Hematopoietic multipotent progenitor cell treated with erythropoietin and hydrocortisone succinate and interleukin-3 and kit ligand, for 6 days (in vitro differentiated cells): ENCODE data around the gene CDH19.
A peak's percentile ranks its signal among the peaks of the same experiment; 100 is the strongest.
"Not testable (repeated sequence)": the region's sequence is repeated elsewhere in the genome, so short reads cannot be mapped to it uniquely, and the experiment has no call there.

ENCODE experiments used
- DNase-seq: peaks from one replicate; pipeline ENCODE4 v3.0.0-alpha.2; 2015

The CDH19 gene

GRCh38 chr18:66560094-66560493, 43.8 kb downstream of the CDH19 start:
- peak; percentile 55 for DNase-seq

GRCh38 chr18:66558773-66559172, 45.1 kb downstream of the CDH19 start:
- DNase-seq = no peak

- DNase-seq = no peak
Measured at GRCh38 chr18:66557091-66557490, 46.8 kb downstream of the CDH19 start.

- DNase-seq = no peak
Measured at GRCh38 chr18:66555585-66555984, 48.3 kb downstream of the CDH19 start.

- no peak for DNase-seq
Measured at GRCh38 chr18:66553824-66554223, 50.1 kb downstream of the CDH19 start.

DNA sequence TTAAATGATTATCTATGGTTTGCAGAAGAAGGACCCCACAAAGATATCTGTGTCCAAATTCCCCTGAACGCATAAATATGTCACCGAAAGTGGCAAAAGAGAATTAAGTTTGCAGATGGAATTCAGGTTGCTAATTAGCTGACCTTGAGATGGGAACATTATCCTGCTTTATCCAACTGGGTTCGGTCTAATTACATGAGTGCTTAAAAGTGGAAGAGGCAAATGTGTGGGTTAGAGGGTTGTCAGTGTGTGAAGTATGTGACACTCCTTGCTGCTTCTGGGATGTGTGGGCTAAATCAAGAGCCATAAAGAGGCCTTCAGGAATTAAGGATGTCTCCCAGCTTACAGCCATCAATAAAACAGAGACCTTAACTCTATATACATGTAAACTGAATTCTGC, 53.5 kb downstream of the CDH19 start:
- DNase-seq = no peak

- DNase-seq = peak; percentile 7
Measured at GRCh38 chr18:66548747-66549146, 55.1 kb downstream of the CDH19 start.

DNA sequence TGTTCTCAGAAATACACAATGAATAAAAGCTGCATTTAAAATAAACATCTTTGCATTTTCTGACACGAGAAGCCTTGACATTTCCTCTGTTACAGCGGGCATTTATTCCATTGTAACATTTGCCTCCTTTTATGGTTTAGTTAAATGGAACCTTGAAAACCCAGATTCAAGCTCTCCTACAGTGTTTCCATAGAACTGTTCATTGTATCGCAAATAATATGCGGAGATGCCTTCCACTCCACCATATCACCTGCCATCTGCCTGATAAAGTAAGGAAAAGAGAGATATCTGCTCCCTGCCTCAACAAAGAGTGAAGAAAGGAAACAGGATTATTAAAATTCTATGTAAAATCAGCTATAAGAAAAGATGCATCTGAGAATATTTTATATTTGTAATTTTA, 69.8 kb downstream of the CDH19 start:
- no peak for DNase-seq

- DNase-seq = no peak
Measured at GRCh38 chr18:66533693-66534092, 70.2 kb downstream of the CDH19 start.

- no peak for DNase-seq
Measured at GRCh38 chr18:66523219-66523991, 80.5 kb downstream of the CDH19 start.

- DNase-seq = no peak
Measured at GRCh38 chr18:66513996-66514395, 89.9 kb downstream of the CDH19 start.

- no peak for DNase-seq
Measured at GRCh38 chr18:66511792-66512191, 92.1 kb downstream of the CDH19 start.

DNA sequence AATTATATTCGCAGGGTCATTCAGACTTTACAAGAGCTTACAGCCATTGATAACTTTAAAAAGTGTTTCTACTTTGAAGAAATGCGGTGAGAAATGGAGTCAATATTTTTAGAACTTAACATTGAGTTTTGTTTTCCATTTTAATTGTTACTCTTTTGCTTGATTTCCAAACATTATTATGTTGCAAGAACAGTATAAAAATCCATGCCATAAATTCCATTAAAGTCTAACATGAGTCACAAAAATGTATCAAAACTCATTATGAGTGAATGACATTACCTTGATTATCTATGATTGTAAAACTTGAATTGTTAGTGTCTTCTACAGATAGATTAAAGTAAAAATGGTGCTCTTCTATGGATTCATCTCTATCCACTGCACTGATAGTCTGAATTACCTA, 92.6 kb downstream of the CDH19 start:
- DNase-seq = no peak

GRCh38 chr18:66510357-66511045, 93.4 kb downstream of the CDH19 start:
- DNase-seq = no peak

DNA sequence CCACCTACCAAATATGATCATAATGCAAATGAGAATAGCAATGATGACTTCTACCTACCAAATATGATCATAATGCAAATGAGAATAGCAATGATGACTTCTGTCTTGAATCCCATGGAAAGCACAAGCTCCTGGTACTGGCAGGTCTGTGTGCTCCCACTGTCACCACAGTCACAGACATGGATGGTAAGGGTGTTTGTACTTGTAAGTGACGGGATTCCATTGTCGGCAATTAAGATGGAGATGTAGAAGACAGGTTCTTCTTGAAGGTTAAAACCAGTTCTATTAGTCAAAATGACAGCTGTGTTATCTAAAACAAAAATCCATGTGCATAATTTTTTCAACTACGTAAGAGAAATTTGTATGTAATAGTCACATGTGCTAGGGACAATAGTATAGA, 95.0 kb downstream of the CDH19 start:
- no peak for DNase-seq

GRCh38 chr18:66506178-66506577, 97.7 kb downstream of the CDH19 start:
- no peak for DNase-seq

DNA sequence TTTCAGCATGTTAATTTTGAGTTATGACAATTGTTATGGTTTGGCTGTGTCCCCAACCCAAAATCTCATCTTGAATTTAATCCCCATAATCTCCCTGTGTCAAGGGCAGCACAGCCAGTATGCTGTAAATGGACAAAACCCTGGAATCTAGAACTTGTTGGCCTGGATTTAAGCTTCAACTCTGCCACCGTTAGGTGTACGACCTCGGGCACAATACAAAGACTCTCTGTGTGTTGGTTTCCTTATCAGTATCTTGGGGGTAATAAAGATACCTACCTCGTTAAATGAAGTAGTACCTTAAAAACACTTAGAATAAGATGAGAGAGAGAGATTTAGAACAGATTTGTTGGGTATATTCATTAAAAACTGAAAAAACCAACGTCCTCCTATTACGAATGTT, 106.5 kb downstream of the CDH19 start:
- no peak for DNase-seq

DNA sequence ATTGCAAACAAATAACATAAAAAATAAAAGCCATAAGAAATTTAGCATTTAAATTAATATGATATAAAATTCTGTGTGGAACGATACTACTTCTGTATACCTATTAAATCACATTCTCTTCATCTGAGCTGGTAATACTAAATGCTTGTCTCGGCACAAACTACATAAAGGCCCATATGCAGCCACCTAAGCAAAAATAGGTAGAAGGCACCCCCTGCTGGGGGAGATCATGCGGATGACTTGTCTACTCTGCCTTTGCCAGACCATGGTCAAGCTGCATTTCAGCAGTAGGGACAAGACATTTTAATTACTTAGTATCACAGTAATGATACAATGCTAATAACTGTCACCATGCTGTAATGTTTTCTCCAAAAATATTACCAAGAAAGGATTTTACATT, 108.0 kb downstream of the CDH19 start:
- peak; percentile 64 for DNase-seq

GRCh38 chr18:66473882-66474281, 130.0 kb downstream of the CDH19 start:
- DNase-seq = no peak

DNA sequence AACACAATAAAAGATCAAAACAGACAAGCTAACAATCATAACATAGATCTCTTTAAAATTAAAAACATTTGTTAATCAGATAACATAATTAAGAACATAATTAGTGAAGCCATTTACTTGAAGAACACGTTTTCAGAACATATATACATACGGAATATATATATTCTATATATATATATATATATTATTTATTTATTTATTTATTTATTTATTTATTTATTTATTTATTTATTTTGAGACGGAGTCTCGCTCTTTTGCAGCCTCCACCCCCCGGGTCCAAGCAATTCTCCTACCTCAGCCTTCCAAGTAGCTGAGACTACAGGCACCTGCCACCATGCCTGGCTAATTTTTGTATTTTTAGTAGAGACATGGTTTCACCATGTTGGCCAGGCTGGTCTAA, 137.7 kb downstream of the CDH19 start:
- not testable (repeated sequence) for DNase-seq

GRCh38 chr18:66461344-66461743, 142.5 kb downstream of the CDH19 start:
- DNase-seq = no peak

- DNase-seq = no peak
Measured at GRCh38 chr18:66457245-66457644, 146.6 kb downstream of the CDH19 start.
